ENCODE measurements around the gene A3GALT2.
A peak's percentile ranks its signal among the peaks of the same experiment; 100 is the strongest.

GRCh38 chr1:33335020-33335419 lies 14.1 kb upstream of the A3GALT2 start:
- no peak for TF ChIP-seq CTCF (IDR thresholded peaks at IDR 0.05; ENCODE audit: low read depth, low read length, missing input control)
- TF ChIP-seq YY1 (IDR thresholded peaks at IDR 0.05), result no peak
- peak; percentile 1 for TF ChIP-seq MAX (IDR thresholded peaks at IDR 0.05)
- TF ChIP-seq JUND (IDR thresholded peaks at IDR 0.05), result no peak
- no peak for TF ChIP-seq RAD21 (IDR thresholded peaks at IDR 0.05)
- no peak for TF ChIP-seq ATF3 (IDR thresholded peaks at IDR 0.05)
- TF ChIP-seq REST (IDR thresholded peaks at IDR 0.05), result no peak
- no peak for TF ChIP-seq TAF1 (conservative IDR thresholded peaks at IDR 0.05)
- TF ChIP-seq HNF4A (conservative IDR thresholded peaks at IDR 0.05), result no peak
- TF ChIP-seq ZBTB33 (IDR thresholded peaks at IDR 0.05), result no peak
- no peak for TF ChIP-seq GABPA (IDR thresholded peaks at IDR 0.05 in 1 of 2, conservative IDR thresholded peaks at IDR 0.05 in 1 of 2)
